ENCODE results near the gene WASHC2A.
"Not testable (repeated sequence)": the region's sequence is repeated elsewhere in the genome, so short reads cannot be mapped to it uniquely, and the experiment has no call there.

- TF ChIP-seq POLR2AphosphoS5, POLR2A, SPI1 (IDR thresholded peaks at IDR 0.05; ENCODE audit: low read depth, low read length): not testable (repeated sequence)
Observed at GRCh38 chr10:50101139-50101582, 33.4 kb downstream of the WASHC2A start.

Data from GM12891 (cell line).